Measurements from ENCODE around the gene ELF3. TPM values are rescaled to one million over a fixed set of nuclear protein-coding genes. Genes with fewer than 3 reads are reported as not detected.

ELF3 gene
- total RNA-seq, 2 experiments from 2014 or later: 2.0 to 2.7 TPM

DNA sequence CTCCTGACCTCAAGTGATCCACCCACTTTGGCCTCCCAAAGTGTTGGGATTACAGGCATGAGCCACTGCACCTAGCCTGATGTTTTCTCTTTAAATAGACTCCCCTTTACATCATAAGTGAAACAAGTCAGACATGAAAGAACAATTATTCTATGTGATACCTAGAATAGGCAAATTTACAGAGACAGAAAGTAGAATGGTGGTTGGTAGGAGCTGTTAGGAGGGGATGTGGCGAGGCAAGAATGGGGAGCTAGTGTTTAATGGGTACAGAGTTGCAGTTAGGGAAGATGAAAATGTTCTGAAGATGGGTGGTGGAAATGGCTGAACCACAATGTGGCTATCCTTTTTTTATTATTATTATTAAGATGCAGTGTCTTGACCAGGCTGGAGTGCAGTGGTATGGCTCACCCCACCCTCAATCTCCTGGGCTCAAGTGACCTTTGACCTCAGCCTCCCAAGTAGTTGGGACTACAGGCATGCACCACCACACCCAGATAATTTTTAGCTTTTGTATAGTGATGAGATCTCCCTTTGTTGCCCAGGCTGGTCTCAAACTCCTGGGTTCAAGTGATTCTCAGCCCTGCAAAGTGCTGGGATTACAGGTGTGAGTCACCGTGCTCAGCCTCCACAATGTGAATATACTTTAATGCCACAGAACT lies 28.4 kb downstream of the ELF3 start:
- no peak overlapping the region for H3K27ac Mint-ChIP-seq
- CTCF ChIA-PET: no interaction called here
- no peak overlapping the region for H3K27ac ChIP-seq (ENCODE audit: low read depth in 1 of 2, low read length in 2 of 2)

DNA sequence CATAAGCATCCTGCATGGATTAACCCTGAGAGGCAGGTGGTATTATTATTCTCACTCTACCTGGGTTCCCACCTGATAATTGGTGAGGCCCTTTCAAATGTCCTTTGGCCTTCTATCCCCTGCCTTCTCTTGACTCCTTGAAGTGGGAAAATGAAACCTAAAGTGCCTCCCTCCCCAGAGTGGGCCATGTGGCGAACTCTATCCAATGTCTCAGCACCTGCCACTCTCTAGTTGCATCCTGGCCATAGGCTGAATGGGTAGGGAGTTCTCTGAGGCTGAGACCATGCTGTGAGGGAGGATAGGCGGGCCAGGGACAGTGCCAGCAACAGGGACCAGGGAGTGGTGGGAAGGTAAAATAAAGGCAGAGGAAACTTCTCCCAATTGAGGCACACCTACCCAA lies 35.3 kb downstream of the ELF3 start:
- ChIA-PET CTCF (no interaction called here), POLR2A (no interaction called here)
- TF ChIP-seq, protein P1, sequence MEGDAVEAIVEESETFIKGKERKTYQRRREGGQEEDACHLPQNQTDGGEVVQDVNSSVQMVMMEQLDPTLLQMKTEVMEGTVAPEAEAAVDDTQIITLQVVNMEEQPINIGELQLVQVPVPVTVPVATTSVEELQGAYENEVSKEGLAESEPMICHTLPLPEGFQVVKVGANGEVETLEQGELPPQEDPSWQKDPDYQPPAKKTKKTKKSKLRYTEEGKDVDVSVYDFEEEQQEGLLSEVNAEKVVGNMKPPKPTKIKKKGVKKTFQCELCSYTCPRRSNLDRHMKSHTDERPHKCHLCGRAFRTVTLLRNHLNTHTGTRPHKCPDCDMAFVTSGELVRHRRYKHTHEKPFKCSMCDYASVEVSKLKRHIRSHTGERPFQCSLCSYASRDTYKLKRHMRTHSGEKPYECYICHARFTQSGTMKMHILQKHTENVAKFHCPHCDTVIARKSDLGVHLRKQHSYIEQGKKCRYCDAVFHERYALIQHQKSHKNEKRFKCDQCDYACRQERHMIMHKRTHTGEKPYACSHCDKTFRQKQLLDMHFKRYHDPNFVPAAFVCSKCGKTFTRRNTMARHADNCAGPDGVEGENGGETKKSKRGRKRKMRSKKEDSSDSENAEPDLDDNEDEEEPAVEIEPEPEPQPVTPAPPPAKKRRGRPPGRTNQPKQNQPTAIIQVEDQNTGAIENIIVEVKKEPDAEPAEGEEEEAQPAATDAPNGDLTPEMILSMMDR (IDR thresholded peaks at IDR 0.05): no peak
- Mint-ChIP-seq H3K27me3 (peaks cover 15% of the 10 kb centered on the region), H3K27ac (no peak overlapping the region), H3K4me1 (ENCODE audit: low read depth) (no peaks in the 10 kb centered on the region), H3K36me3 (ENCODE audit: low read depth) (no peaks in the 10 kb centered on the region), H3K9me3 (no peaks in the 10 kb centered on the region), H3K4me3 (no peak overlapping the region)
- no peaks in the 10 kb centered on the region for H3K4me1 ChIP-seq (ENCODE audit: insufficient read depth, low read length)
- H3K27ac ChIP-seq (ENCODE audit: low read depth in 1 of 2, low read length in 2 of 2): no peak overlapping the region
- H3K9me3 ChIP-seq (ENCODE audit: control insufficient read depth in 1 of 2, insufficient read depth in 1 of 2, low read length in 2 of 2): no peaks in the 10 kb centered on the region
- H3K36me3 ChIP-seq (ENCODE audit: insufficient read depth, low read length): no peaks in the 10 kb centered on the region
- intact Hi-C loops (cut with DNase I, micrococcal nuclease): no loop called here
- H3K4me3 ChIP-seq (ENCODE audit: low read length): no peak overlapping the region
- peaks cover 0 to 4% of the 10 kb centered on the region in 2 experiments for H3K27me3 ChIP-seq (ENCODE audit: control insufficient read depth in 1 of 2, insufficient read depth in 2 of 2, low read length in 2 of 2)
- DNase-seq (no peak), ATAC-seq (ENCODE audit: poor library complexity) (no peak)

More for the DNA sequence above, 28.4 kb downstream of the ELF3 start:
- TF ChIP-seq, protein P1 (IDR thresholded peaks at IDR 0.05): no peak
- Histone ChIP-seq H3K4me1 (ENCODE audit: insufficient read depth, low read length) (no peaks in the 10 kb centered on the region), H3K27me3 (ENCODE audit: control insufficient read depth in 1 of 2, insufficient read depth in 2 of 2, low read length in 2 of 2) (no peaks in the 10 kb centered on the region), H3K4me3 (ENCODE audit: low read length) (no peak overlapping the region), H3K9me3 (ENCODE audit: control insufficient read depth in 1 of 2, insufficient read depth in 1 of 2, low read length in 2 of 2) (no peaks in the 10 kb centered on the region), H3K36me3 (ENCODE audit: insufficient read depth, low read length) (no peaks in the 10 kb centered on the region)
- POLR2A ChIA-PET: no interaction called here
- Mint-ChIP-seq H3K9me3 (no peaks in the 10 kb centered on the region), H3K4me1 (ENCODE audit: low read depth) (no peaks in the 10 kb centered on the region), H3K36me3 (ENCODE audit: low read depth) (no peaks in the 10 kb centered on the region), H3K27me3 (no peaks in the 10 kb centered on the region), H3K4me3 (no peak overlapping the region)
- ATAC-seq (ENCODE audit: poor library complexity) (no peak), DNase-seq (no peak)
- intact Hi-C loops (cut with DNase I, micrococcal nuclease): no loop called here

GRCh38 chr1:202046227-202046626 lies 35.8 kb downstream of the ELF3 start:
- H3K36me3 ChIP-seq (ENCODE audit: insufficient read depth, low read length): no peaks in the 10 kb centered on the region
- Mint-ChIP-seq H3K36me3 (ENCODE audit: low read depth) (no peaks in the 10 kb centered on the region), H3K27ac (no peak overlapping the region), H3K9me3 (no peaks in the 10 kb centered on the region), H3K27me3 (peaks cover 15% of the 10 kb centered on the region), H3K4me3 (no peak overlapping the region), H3K4me1 (ENCODE audit: low read depth) (no peaks in the 10 kb centered on the region)
- intact Hi-C loops (cut with DNase I, micrococcal nuclease): no loop called here
- TF ChIP-seq, protein P1 (IDR thresholded peaks at IDR 0.05): no peak
- H3K27ac ChIP-seq (ENCODE audit: low read depth in 1 of 2, low read length in 2 of 2): no peak overlapping the region
- DNase-seq (no peak), ATAC-seq (ENCODE audit: poor library complexity) (no peak)
- H3K9me3 ChIP-seq (ENCODE audit: control insufficient read depth in 1 of 2, insufficient read depth in 1 of 2, low read length in 2 of 2): no peaks in the 10 kb centered on the region
- peaks cover 0 to 4% of the 10 kb centered on the region in 2 experiments for H3K27me3 ChIP-seq (ENCODE audit: control insufficient read depth in 1 of 2, insufficient read depth in 2 of 2, low read length in 2 of 2)
- no peaks in the 10 kb centered on the region for H3K4me1 ChIP-seq (ENCODE audit: insufficient read depth, low read length)
- no peak overlapping the region for H3K4me3 ChIP-seq (ENCODE audit: low read length)
- ChIA-PET POLR2A (no interaction called here), CTCF (no interaction called here)
